Measurements from ENCODE around the gene MLLT1. TPM values are rescaled to one million over a fixed set of nuclear protein-coding genes. Genes with fewer than 3 reads are reported as not detected.

The MLLT1 gene
- total and polyA plus RNA-seq, 2 donors (not counting 1 experiment from before 2014, with no cell fraction given), result 19.4 to 40.2 TPM

GRCh38 chr19:6227156-6227935 lies 52.4 kb downstream of the MLLT1 start:
- 96% methylated on average over 32 of the region's 33 CpGs for WGBS (ENCODE audit: insufficient coverage)
- Histone ChIP-seq H3K79me2 (ENCODE audit: control insufficient read depth, insufficient read depth, low read length) (peaks cover 38% of the 10 kb centered on the region), H3K27ac (ENCODE audit: low read length in 2 of 2) (no peak overlapping the region), H3K9ac (ENCODE audit: low read length) (no peak overlapping the region), H3K27me3 (replicated peaks in 1 of 4; ENCODE audit: control extremely low read depth in 1 of 4, control insufficient read depth in 3 of 4, insufficient read depth in 4 of 4, low read length in 3 of 4) (no peaks in the 10 kb centered on the region), H3K9me3 (ENCODE audit: control extremely low read depth in 1 of 3, control insufficient read depth in 2 of 3, insufficient read depth in 1 of 3, low read length in 2 of 3) (no peaks in the 10 kb centered on the region), H3K4me2 (replicated peaks; ENCODE audit: low read depth, low read length, poor library complexity, severe bottlenecking) (no peak overlapping the region), H3K4me1 (ENCODE audit: control insufficient read depth in 2 of 2, insufficient read depth in 2 of 2, low read length in 2 of 2) (no peaks in the 10 kb centered on the region), H4K20me1 (ENCODE audit: control insufficient read depth, insufficient read depth, low read length, poor library complexity, severe bottlenecking) (peaks cover 60% of the 10 kb centered on the region), H2AFZ (ENCODE audit: insufficient read depth, low read depth, low read length, poor library complexity, severe bottlenecking) (no peak overlapping the region), H3K36me3 (replicated peaks in 1 of 2; ENCODE audit: control extremely low read depth in 1 of 2, control insufficient read depth in 1 of 2, extremely low read depth in 1 of 2, insufficient read depth in 2 of 2, low read length in 1 of 2) (peaks cover 0 to 27% of the 10 kb centered on the region in 2 experiments), H3K4me3 (ENCODE audit: control extremely low read depth in 1 of 5, extremely low read depth in 1 of 5, insufficient read depth in 1 of 5, low read depth in 2 of 5, low read length in 4 of 5) (no peak overlapping the region)
- TF ChIP-seq EZH2 (IDR thresholded peaks at IDR 0.05; ENCODE audit: borderline replicate concordance, insufficient read depth, low read depth, low read length, poor library complexity, severe bottlenecking), result no peak
- TF ChIP-seq, protein P1, sequence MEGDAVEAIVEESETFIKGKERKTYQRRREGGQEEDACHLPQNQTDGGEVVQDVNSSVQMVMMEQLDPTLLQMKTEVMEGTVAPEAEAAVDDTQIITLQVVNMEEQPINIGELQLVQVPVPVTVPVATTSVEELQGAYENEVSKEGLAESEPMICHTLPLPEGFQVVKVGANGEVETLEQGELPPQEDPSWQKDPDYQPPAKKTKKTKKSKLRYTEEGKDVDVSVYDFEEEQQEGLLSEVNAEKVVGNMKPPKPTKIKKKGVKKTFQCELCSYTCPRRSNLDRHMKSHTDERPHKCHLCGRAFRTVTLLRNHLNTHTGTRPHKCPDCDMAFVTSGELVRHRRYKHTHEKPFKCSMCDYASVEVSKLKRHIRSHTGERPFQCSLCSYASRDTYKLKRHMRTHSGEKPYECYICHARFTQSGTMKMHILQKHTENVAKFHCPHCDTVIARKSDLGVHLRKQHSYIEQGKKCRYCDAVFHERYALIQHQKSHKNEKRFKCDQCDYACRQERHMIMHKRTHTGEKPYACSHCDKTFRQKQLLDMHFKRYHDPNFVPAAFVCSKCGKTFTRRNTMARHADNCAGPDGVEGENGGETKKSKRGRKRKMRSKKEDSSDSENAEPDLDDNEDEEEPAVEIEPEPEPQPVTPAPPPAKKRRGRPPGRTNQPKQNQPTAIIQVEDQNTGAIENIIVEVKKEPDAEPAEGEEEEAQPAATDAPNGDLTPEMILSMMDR (IDR thresholded peaks at IDR 0.05), result no peak
- Mint-ChIP-seq H3K4me3 (no peak overlapping the region), H3K9me3 (ENCODE audit: insufficient read depth) (no peaks in the 10 kb centered on the region), H3K27ac (no peak overlapping the region), H3K27me3 (no peaks in the 10 kb centered on the region), H3K4me1 (peaks cover 6% of the 10 kb centered on the region)
- intact Hi-C loops (cut with micrococcal nuclease), result no loop called here
- ATAC-seq (ENCODE audit: low read depth), result no peak
- ChIA-PET CTCF (no interaction called here), POLR2A (no interaction called here)
- DNase-seq, result no peak

DNA sequence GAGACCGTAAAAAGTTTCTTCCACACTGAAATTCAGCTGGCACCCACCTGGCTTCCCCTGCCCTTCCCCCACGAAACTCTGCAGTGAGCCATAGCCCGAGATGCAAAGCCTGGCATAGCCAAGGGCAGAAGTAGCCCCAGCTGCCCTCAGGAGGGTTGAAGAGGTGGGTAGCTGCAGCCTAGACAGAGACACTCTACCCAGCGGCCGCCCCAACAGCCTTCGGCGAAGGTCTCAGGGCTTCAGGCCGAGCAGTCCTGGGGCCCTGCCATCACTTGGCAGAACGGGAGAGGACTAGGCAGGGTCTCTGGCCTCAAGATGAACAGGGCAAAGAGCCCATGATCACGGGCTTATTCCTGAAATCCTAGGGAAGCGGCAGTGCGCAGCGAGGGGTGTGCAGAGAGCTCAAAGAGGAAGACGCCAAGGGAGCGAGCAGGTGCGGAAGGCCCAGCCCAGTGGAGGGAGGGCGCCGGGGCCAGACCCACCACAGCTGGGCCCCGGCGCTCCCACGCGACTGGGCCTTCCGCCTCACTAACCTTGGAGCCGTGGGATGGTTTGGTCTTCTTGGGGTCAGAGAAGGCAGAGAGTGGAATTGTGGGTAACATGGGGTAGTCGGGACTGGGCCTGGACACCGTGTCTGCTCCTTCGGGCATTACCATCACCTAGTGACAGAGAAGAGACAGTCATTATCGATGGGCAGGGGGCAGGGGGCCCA lies 53.2 kb downstream of the MLLT1 start:
- 96% methylated on average over 25 of the region's 28 CpGs for WGBS (ENCODE audit: insufficient coverage)
- no peak overlapping the region for H2AFZ ChIP-seq (ENCODE audit: insufficient read depth, low read depth, low read length, poor library complexity, severe bottlenecking)
- TF ChIP-seq EZH2 (IDR thresholded peaks at IDR 0.05; ENCODE audit: borderline replicate concordance, insufficient read depth, low read depth, low read length, poor library complexity, severe bottlenecking), result no peak
- TF ChIP-seq, protein P1 (IDR thresholded peaks at IDR 0.05), result no peak
- no peak overlapping the region for H3K4me3 ChIP-seq (ENCODE audit: control extremely low read depth in 1 of 5, extremely low read depth in 1 of 5, insufficient read depth in 1 of 5, low read depth in 2 of 5, low read length in 4 of 5)
- ChIA-PET POLR2A (no interaction called here), CTCF (interaction anchor here (0.5 kb wide), 1 partner anchor 1551 kb away, joined by 3 read pairs; no protein-coding TSS in a partner anchor)
- H3K27me3 ChIP-seq (replicated peaks in 1 of 4; ENCODE audit: control extremely low read depth in 1 of 4, control insufficient read depth in 3 of 4, insufficient read depth in 4 of 4, low read length in 3 of 4), result no peaks in the 10 kb centered on the region
- H3K4me3 Mint-ChIP-seq, result no peak overlapping the region
- DNase-seq (no peak), ATAC-seq (ENCODE audit: low read depth) (no peak)
- H3K27me3 Mint-ChIP-seq, result no peaks in the 10 kb centered on the region
- no peaks in the 10 kb centered on the region for H3K9me3 ChIP-seq (ENCODE audit: control extremely low read depth in 1 of 3, control insufficient read depth in 2 of 3, insufficient read depth in 1 of 3, low read length in 2 of 3)
- peaks cover 56% of the 10 kb centered on the region for H4K20me1 ChIP-seq (ENCODE audit: control insufficient read depth, insufficient read depth, low read length, poor library complexity, severe bottlenecking)
- no peaks in the 10 kb centered on the region for H3K9me3 Mint-ChIP-seq (ENCODE audit: insufficient read depth)
- no peaks in the 10 kb centered on the region for H3K4me1 ChIP-seq (ENCODE audit: control insufficient read depth in 2 of 2, insufficient read depth in 2 of 2, low read length in 2 of 2)
- peaks cover 31% of the 10 kb centered on the region for H3K79me2 ChIP-seq (ENCODE audit: control insufficient read depth, insufficient read depth, low read length)
- intact Hi-C loops (cut with micrococcal nuclease), result no loop called here
- no peak overlapping the region for H3K27ac ChIP-seq (ENCODE audit: low read length in 2 of 2)
- H3K36me3 ChIP-seq (replicated peaks in 1 of 2; ENCODE audit: control extremely low read depth in 1 of 2, control insufficient read depth in 1 of 2, extremely low read depth in 1 of 2, insufficient read depth in 2 of 2, low read length in 1 of 2), result peaks cover 0 to 33% of the 10 kb centered on the region in 2 experiments
- no peak overlapping the region for H3K9ac ChIP-seq (ENCODE audit: low read length)
- H3K4me1 Mint-ChIP-seq, result peaks cover 3% of the 10 kb centered on the region
- no peak overlapping the region for H3K27ac Mint-ChIP-seq
- H3K4me2 ChIP-seq (replicated peaks; ENCODE audit: low read depth, low read length, poor library complexity, severe bottlenecking), result no peak overlapping the region

Measured in B cell (primary cell).